Measurements from ENCODE around the gene OTOL1.

GRCh38 chr3:161454615-161455014 is 42.0 kb upstream of the OTOL1 start:
- TF ChIP-seq CTCF (IDR thresholded peaks at IDR 0.05), result no peak
- no peak for TF ChIP-seq POLR2AphosphoS5 (IDR thresholded peaks at IDR 0.05)

Measured in esophagus muscularis mucosa (tissue), 3 donors.